Immature natural killer cell (primary cell): ENCODE results near the gene YLPM1. TPM values are rescaled to one million over a fixed set of nuclear protein-coding genes. Genes with fewer than 3 reads are reported as not detected.

Source experiments
- DNase-seq, 3 donors: peaks; one replicate each; pipeline ENCODE4 v3.0.0; 2022; ENCODE audit warnings: mixed read lengths in 1 of 3
- H3K27ac Mint-ChIP-seq, 6 donors: one replicate each; pipeline ENCODE4 v1.8.0; 2020; ENCODE audit warnings: mixed read lengths in 6 of 6, mild to moderate bottlenecking in 5 of 6, inconsistent platforms in 4 of 6, moderate library complexity in 3 of 6
- H3K27me3 Mint-ChIP-seq, 3 donors: one replicate each; pipeline ENCODE4 v1.8.0; 2020 to 2021; ENCODE audit warnings: low read depth in 3 of 3, mild to moderate bottlenecking in 3 of 3, mixed read lengths in 3 of 3, moderate library complexity in 3 of 3, inconsistent platforms in 1 of 3
- H3K36me3 Mint-ChIP-seq, 3 donors: one replicate each; pipeline ENCODE4 v1.8.0; 2020; ENCODE audit warnings: mixed read lengths in 3 of 3, inconsistent platforms in 2 of 3, mild to moderate bottlenecking in 2 of 3
- H3K4me1 Mint-ChIP-seq, 2 donors: one replicate each; pipeline ENCODE4 v1.8.0; 2020; ENCODE audit warnings: inconsistent platforms in 2 of 2, mild to moderate bottlenecking in 2 of 2, mixed read lengths in 2 of 2, moderate library complexity in 1 of 2
- H3K4me3 Mint-ChIP-seq, 5 donors: one replicate each; pipeline ENCODE4 v1.8.0; 2020; ENCODE audit warnings: mild to moderate bottlenecking in 5 of 5, mixed read lengths in 5 of 5, inconsistent platforms in 3 of 5, moderate library complexity in 3 of 5
- H3K9me3 Mint-ChIP-seq, 6 donors: one replicate each; pipeline ENCODE4 v1.8.0; 2020; ENCODE audit warnings: mild to moderate bottlenecking in 6 of 6, mixed read lengths in 6 of 6, inconsistent platforms in 4 of 6, moderate library complexity in 3 of 6
- polyA plus RNA-seq, 3 donors: library from polyadenylated mRNA; unstranded; fragments of 300-500 nt; fragmentation: Illumina TruSeq; gene quantifications; one replicate each; pipeline ENCODE4 v1.2.3, GENCODE V29; 2021

YLPM1 gene
- polyA plus RNA-seq, 3 donors from 2014 or later: 3.8 to 17.2 (median 4.8) TPM

DNA sequence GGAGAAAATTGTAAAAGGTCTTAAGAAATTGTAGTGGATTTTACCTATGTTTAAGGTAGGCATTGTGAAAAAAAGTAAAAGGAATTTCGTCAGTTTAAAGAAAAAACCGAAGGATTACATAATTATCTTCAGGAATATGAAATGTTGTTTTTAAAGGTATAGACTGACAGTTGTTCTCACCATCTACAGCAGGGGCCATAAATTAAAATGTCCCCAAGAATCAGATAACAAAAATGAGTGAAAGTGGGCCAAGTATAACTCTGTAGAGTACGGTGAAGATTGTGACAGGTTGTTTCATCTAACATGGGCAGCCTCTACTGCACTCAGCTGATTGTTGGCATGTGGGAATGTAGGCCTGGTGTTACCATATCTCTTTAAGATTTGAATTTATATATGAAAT lies 38.3 kb downstream of the YLPM1 start:
- H3K4me1 Mint-ChIP-seq: peaks cover 8% of the 10 kb centered on the region in 2 donors
- H3K27ac Mint-ChIP-seq: no peak overlapping the region
- no peak overlapping the region for H3K4me3 Mint-ChIP-seq
- H3K36me3 Mint-ChIP-seq: peaks cover 17 to 27% (median 27%) of the 10 kb centered on the region in 3 donors
- no peaks in the 10 kb centered on the region for H3K9me3 Mint-ChIP-seq
- DNase-seq: no peak
- peaks cover 0 to 2% (median 0%) of the 10 kb centered on the region in 3 donors for H3K27me3 Mint-ChIP-seq

DNA sequence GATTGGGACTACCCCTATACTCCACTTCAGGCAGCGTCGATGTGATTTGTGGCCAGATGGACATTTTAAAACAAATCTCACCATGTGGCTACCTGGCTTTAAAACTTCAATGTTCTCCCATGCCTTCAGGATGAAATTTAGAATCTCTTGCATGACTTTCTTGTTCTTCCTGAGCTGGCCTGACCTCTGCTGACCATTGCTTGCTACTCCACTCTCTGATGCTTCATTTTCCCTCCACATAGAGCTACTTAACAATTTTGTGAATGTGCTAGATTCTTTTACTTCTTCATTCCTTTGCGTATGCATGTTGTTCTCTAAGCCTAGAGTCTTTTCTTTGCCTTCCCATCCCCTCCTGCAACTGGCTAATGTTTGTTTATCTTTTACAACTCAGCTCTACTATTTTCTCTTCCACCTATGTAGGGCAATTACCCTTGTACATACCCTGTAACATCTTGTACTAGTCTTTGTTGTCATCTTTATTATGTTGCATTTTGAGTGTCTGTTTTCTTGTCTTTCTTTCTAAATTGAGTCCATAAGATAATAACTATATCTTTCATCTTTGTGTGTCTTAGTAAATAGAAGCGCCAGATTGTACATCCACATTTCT lies 41.2 kb downstream of the YLPM1 start:
- peaks cover 9 to 24% (median 17%) of the 10 kb centered on the region in 3 donors for H3K36me3 Mint-ChIP-seq
- H3K9me3 Mint-ChIP-seq: no peaks in the 10 kb centered on the region
- H3K27me3 Mint-ChIP-seq: no peaks in the 10 kb centered on the region
- peak; percentile 20 to 41 (median 22) for DNase-seq
- H3K4me1 Mint-ChIP-seq: peaks cover 2 to 8% of the 10 kb centered on the region in 2 donors
- H3K4me3 Mint-ChIP-seq: no peak overlapping the region
- peak overlapping the region in 1 of 6 donors; percentile 65 for H3K27ac Mint-ChIP-seq

GRCh38 chr14:74807853-74808545 lies 44.9 kb downstream of the YLPM1 start:
- Mint-ChIP-seq H3K9me3 (no peaks in the 10 kb centered on the region), H3K36me3 (peaks cover 29 to 46% (median 32%) of the 10 kb centered on the region in 3 donors), H3K4me1 (peaks cover 0 to 8% of the 10 kb centered on the region in 2 donors), H3K4me3 (no peak overlapping the region), H3K27ac (peak overlapping the region in 1 of 6 donors; percentile 22), H3K27me3 (no peaks in the 10 kb centered on the region)
- no peak for DNase-seq

DNA sequence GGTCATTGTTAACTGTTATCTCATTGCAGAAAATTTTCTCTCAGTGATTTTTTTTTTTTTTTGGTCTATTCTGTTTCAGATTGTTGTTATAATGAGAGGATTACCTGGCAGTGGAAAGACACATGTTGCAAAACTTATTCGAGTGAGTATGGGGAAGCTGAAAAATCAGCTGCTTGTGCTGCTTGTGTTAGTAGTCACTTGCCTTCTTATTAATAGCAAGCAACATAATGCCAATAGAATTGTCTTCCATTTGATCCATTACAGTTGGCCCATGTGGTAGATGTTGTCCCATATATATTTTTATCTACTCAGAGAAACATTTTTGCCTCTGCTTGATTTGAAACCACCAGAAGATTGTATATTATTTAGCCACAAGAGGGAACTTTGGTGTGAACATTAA lies 53.0 kb downstream of the YLPM1 start:
- Mint-ChIP-seq H3K27me3 (peaks cover 0 to 3% (median 0%) of the 10 kb centered on the region in 3 donors), H3K4me3 (no peak overlapping the region), H3K4me1 (peaks cover 4 to 20% of the 10 kb centered on the region in 2 donors), H3K9me3 (no peaks in the 10 kb centered on the region), H3K27ac (peak overlapping the region in 1 of 6 donors; percentile 29), H3K36me3 (peaks cover 34 to 75% (median 54%) of the 10 kb centered on the region in 3 donors)
- no peak for DNase-seq

GRCh38 chr14:74820288-74820687 lies 57.2 kb downstream of the YLPM1 start:
- no peaks in the 10 kb centered on the region for H3K9me3 Mint-ChIP-seq
- no peak overlapping the region for H3K4me3 Mint-ChIP-seq
- no peak for DNase-seq
- H3K27ac Mint-ChIP-seq: no peak overlapping the region
- peaks cover 27 to 46% (median 39%) of the 10 kb centered on the region in 3 donors for H3K36me3 Mint-ChIP-seq
- H3K27me3 Mint-ChIP-seq: peaks cover 0 to 3% (median 0%) of the 10 kb centered on the region in 3 donors
- H3K4me1 Mint-ChIP-seq: peaks cover 2 to 7% of the 10 kb centered on the region in 2 donors

- no peaks in the 10 kb centered on the region for H3K9me3 Mint-ChIP-seq
- H3K27me3 Mint-ChIP-seq: peaks cover 0 to 3% (median 0%) of the 10 kb centered on the region in 3 donors
- no peak for DNase-seq
- H3K36me3 Mint-ChIP-seq: peaks cover 22 to 35% (median 29%) of the 10 kb centered on the region in 3 donors
- H3K4me1 Mint-ChIP-seq: no peaks in the 10 kb centered on the region
- H3K4me3 Mint-ChIP-seq: no peak overlapping the region
- peak overlapping the region in 1 of 6 donors; percentile 34 for H3K27ac Mint-ChIP-seq
Observed at GRCh38 chr14:74821267-74821915, 58.3 kb downstream of the YLPM1 start.

- Mint-ChIP-seq H3K36me3 (peaks cover 19 to 31% (median 24%) of the 10 kb centered on the region in 3 donors), H3K27ac (no peak overlapping the region), H3K27me3 (peaks cover 0 to 3% (median 0%) of the 10 kb centered on the region in 3 donors), H3K4me3 (no peak overlapping the region), H3K9me3 (no peaks in the 10 kb centered on the region), H3K4me1 (no peaks in the 10 kb centered on the region)
- no peak for DNase-seq
Observed at GRCh38 chr14:74824997-74825396, 61.9 kb downstream of the YLPM1 start.

DNA sequence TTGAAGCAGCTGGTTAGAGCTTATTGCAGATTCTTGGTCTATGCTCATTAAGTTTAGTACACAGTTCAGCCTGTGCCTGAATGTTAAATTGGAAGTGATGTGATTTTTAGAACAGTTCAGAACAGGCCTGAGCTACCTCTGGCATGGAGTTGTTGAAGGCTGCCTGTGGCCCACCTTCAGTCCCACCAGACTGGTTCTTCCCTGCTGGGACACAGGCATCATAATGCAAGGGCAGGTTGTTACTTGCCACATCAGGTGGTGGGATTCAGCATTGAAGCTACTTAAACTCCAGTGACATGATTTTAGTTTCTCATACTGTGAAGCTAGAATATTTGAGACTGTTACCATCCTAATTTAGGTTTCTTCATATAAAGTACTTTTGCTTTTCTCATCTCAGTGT lies 63.5 kb downstream of the YLPM1 start:
- DNase-seq: no peak
- no peaks in the 10 kb centered on the region for H3K4me1 Mint-ChIP-seq
- no peaks in the 10 kb centered on the region for H3K9me3 Mint-ChIP-seq
- H3K4me3 Mint-ChIP-seq: no peak overlapping the region
- peaks cover 11 to 25% (median 19%) of the 10 kb centered on the region in 3 donors for H3K36me3 Mint-ChIP-seq
- H3K27ac Mint-ChIP-seq: peak overlapping the region in 1 of 6 donors; percentile 13
- H3K27me3 Mint-ChIP-seq: peaks cover 0 to 2% (median 0%) of the 10 kb centered on the region in 3 donors

DNA sequence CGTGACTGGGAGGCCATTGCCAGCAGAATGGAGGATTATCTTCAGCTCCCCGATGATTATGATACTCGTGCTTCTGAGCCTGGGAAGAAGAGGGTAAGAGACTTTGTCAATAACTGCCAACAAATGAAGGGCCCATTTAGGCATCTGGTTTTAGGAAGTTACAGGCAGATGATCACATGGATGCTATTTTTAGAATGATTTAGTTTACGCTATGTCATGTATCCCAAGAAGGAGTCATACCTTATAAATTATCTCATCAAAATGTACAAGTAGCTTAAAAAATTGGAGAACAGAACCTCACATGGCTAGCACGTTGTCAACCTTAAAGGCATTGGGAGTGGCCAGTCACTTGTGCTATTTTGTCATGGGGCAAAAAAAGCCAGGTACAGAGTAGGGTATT lies 66.1 kb downstream of the YLPM1 start:
- H3K36me3 Mint-ChIP-seq: peaks cover 9 to 25% (median 19%) of the 10 kb centered on the region in 3 donors
- H3K27ac Mint-ChIP-seq: peak overlapping the region in 1 of 6 donors; percentile 9
- no peaks in the 10 kb centered on the region for H3K9me3 Mint-ChIP-seq
- no peak overlapping the region for H3K4me3 Mint-ChIP-seq
- no peak for DNase-seq
- H3K27me3 Mint-ChIP-seq: peaks cover 0 to 2% (median 0%) of the 10 kb centered on the region in 3 donors
- H3K4me1 Mint-ChIP-seq: no peaks in the 10 kb centered on the region

DNA sequence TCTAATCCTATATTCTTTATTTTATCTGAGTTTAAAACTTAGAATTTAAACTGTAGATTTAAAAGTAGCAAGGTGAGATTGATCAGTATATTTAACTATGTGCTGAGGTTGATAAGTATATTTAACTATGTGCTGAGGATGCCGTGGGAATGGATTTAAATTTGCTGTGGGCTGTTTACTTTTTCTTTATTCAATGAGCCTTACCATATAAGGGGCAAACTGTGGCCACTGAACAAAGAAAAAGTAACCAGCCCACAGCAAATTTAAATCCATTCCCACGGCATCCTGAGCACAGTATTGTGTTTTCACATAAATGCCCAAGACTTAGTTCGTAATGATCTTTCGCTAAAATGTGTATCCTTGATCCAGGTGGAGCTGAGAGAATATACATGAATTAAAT lies 69.7 kb downstream of the YLPM1 start:
- Mint-ChIP-seq H3K36me3 (peaks cover 17 to 32% (median 19%) of the 10 kb centered on the region in 3 donors), H3K27me3 (peaks cover 0 to 2% (median 0%) of the 10 kb centered on the region in 3 donors), H3K9me3 (no peaks in the 10 kb centered on the region), H3K4me1 (peaks cover 14 to 18% of the 10 kb centered on the region in 2 donors), H3K4me3 (no peak overlapping the region), H3K27ac (no peak overlapping the region)
- no peak for DNase-seq

DNA sequence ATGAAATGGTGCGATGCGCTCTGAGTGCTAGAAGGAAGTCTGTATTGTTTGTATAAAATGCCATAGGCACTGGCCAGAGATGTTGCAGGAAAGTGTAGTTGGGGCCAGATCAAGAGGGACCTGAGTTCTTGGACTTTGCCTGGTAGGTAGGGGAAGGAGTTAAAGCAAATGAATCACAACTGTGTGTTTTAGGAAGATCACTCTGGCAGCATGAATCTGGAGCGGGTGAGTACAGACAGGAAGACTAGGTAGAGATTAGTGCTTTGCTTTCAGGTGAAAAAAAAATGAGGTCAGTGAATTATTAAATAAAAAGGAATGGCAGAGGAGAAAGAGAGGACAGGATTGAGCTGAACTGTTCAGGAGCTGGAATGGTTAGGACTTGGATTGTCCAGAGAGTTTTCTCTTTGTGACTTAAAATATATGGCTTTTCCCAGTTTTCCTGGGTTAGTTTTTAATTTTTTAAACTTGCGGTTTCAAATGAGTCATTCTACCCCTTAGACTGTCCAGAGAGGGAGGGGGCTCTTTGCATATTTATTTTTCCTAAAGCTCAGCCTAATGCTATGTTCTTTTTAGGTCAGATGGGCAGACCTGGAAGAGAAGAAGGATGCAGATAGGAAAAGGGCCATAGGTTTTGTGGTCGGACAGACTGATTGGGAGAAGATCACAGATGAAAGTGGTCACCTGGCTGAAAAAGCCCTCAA lies 71.7 kb downstream of the YLPM1 start:
- no peak overlapping the region for H3K4me3 Mint-ChIP-seq
- no peaks in the 10 kb centered on the region for H3K9me3 Mint-ChIP-seq
- H3K36me3 Mint-ChIP-seq: peaks cover 7 to 22% (median 17%) of the 10 kb centered on the region in 3 donors
- H3K27me3 Mint-ChIP-seq: no peaks in the 10 kb centered on the region
- DNase-seq: no peak
- peaks cover 30 to 36% of the 10 kb centered on the region in 2 donors for H3K4me1 Mint-ChIP-seq
- peak overlapping the region in 5 of 6 donors; percentile 4 to 35 (median 20) for H3K27ac Mint-ChIP-seq

GRCh38 chr14:74835645-74836250 lies 72.6 kb downstream of the YLPM1 start:
- DNase-seq: no peak
- Mint-ChIP-seq H3K4me1 (peaks cover 37 to 45% of the 10 kb centered on the region in 2 donors), H3K9me3 (no peaks in the 10 kb centered on the region), H3K36me3 (peaks cover 3 to 14% (median 10%) of the 10 kb centered on the region in 3 donors), H3K27me3 (no peaks in the 10 kb centered on the region), H3K4me3 (no peak overlapping the region), H3K27ac (peak overlapping the region in 5 of 6 donors; percentile 20 to 69 (median 29))
